Type B pancreatic cell (in vitro differentiated cells): Measurements from ENCODE around the gene XIRP2. TPM values are rescaled to one million over a fixed set of nuclear protein-coding genes. Genes with fewer than 3 reads are reported as not detected.

Source experiments
- DNase-seq: peaks from one replicate; pipeline ENCODE4 v3.0.0; 2021; ENCODE audit warnings: mixed read lengths; ENCODE audit not compliant: unreplicated experiment; ENCODE audit errors: extremely low spot score
- H3K27ac Mint-ChIP-seq: 2 replicates; pipeline ENCODE4 v1.8.0; 2021; ENCODE audit warnings: mild to moderate bottlenecking, mixed read lengths
- H3K27me3 Mint-ChIP-seq: 2 replicates; pipeline ENCODE4 v1.8.0; 2021; ENCODE audit warnings: mixed read lengths
- H3K36me3 Mint-ChIP-seq: 2 replicates; pipeline ENCODE4 v1.8.0; 2021; ENCODE audit warnings: mixed read lengths
- H3K4me1 Mint-ChIP-seq: one replicate; pipeline ENCODE4 v1.8.0; 2021; ENCODE audit warnings: mixed read lengths; ENCODE audit not compliant: unreplicated experiment
- H3K4me3 Mint-ChIP-seq: 2 replicates; pipeline ENCODE4 v1.8.0; 2021; ENCODE audit warnings: mild to moderate bottlenecking, mixed read lengths
- H3K9me3 Mint-ChIP-seq: 2 replicates; pipeline ENCODE4 v1.8.0; 2021; ENCODE audit warnings: mixed read lengths
- total RNA-seq: library from RNA; stranded (reverse); gene quantifications from 2 replicates; pipeline ENCODE4 v1.2.1, GENCODE V29; 2021; ENCODE audit warnings: low replicate concordance
- TF ChIP-seq, protein P1 (sequence below): fragments of 200-600 bp; sonication (generic); conservative IDR thresholded peaks from 2 replicates; pipeline ENCODE4 v1.5.0; 2021; ENCODE audit warnings: antibody characterized with exemption, mild to moderate bottlenecking

Gene XIRP2
- total RNA-seq, 1 donor from 2014 or later, result 0.19 TPM

DNA sequence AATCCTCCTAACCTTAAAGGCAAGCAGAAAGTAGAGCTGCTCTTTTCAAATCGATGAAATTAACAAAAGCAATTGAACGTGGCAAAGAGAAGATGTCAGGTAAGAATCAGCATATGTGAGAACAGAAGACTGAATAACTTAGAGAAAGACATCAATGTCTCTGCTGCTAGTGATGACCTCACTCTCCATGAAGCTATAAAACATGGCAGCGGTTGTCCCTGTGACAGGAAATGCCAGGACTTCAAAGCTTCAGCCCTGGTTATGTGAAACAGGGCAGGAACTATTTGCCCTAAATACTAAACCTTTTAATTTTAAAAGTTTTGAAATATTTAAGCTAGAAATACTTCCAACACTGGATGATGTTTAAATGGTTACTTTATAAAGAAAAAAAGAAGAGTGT is 383.7 kb downstream of the XIRP2 start:
- H3K27me3 Mint-ChIP-seq, result peaks cover 4% of the 10 kb centered on the region
- H3K9me3 Mint-ChIP-seq, result peaks cover 14% of the 10 kb centered on the region
- DNase-seq, result no peak
- TF ChIP-seq, protein P1, sequence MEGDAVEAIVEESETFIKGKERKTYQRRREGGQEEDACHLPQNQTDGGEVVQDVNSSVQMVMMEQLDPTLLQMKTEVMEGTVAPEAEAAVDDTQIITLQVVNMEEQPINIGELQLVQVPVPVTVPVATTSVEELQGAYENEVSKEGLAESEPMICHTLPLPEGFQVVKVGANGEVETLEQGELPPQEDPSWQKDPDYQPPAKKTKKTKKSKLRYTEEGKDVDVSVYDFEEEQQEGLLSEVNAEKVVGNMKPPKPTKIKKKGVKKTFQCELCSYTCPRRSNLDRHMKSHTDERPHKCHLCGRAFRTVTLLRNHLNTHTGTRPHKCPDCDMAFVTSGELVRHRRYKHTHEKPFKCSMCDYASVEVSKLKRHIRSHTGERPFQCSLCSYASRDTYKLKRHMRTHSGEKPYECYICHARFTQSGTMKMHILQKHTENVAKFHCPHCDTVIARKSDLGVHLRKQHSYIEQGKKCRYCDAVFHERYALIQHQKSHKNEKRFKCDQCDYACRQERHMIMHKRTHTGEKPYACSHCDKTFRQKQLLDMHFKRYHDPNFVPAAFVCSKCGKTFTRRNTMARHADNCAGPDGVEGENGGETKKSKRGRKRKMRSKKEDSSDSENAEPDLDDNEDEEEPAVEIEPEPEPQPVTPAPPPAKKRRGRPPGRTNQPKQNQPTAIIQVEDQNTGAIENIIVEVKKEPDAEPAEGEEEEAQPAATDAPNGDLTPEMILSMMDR, result no peak
- no peaks in the 10 kb centered on the region for H3K4me1 Mint-ChIP-seq
- no peak overlapping the region for H3K4me3 Mint-ChIP-seq
- H3K27ac Mint-ChIP-seq, result no peak overlapping the region
- no peaks in the 10 kb centered on the region for H3K36me3 Mint-ChIP-seq

GRCh38 chr2:167275046-167275445 is 386.8 kb downstream of the XIRP2 start:
- TF ChIP-seq, protein P1, result no peak
- DNase-seq, result no peak
- Mint-ChIP-seq H3K27me3 (peaks cover 4% of the 10 kb centered on the region), H3K4me1 (no peaks in the 10 kb centered on the region), H3K27ac (no peak overlapping the region), H3K4me3 (no peak overlapping the region), H3K9me3 (no peaks in the 10 kb centered on the region), H3K36me3 (no peaks in the 10 kb centered on the region)

DNA sequence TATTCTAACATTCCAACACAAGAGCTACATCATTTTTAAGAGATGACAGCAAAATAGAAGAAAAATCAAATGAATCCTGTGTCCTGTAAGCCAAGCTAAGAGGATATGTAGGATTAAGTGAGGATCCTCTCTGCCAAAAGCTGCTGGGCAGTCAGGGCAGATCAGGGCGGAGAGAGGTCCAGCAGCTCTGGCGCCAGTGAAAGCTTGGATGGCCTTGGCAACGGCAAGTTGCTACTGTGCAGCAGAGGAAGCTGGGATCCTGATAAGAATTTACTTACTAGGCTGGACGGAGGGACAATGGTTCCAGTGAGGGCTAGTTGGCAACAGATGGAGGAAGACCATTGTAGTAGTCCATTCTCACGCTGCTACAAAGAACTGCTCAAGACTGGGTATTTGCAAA is 391.5 kb downstream of the XIRP2 start:
- H3K27ac Mint-ChIP-seq, result no peak overlapping the region
- no peak for DNase-seq
- no peaks in the 10 kb centered on the region for H3K36me3 Mint-ChIP-seq
- TF ChIP-seq, protein P1, result no peak
- H3K4me3 Mint-ChIP-seq, result no peak overlapping the region
- H3K4me1 Mint-ChIP-seq, result no peaks in the 10 kb centered on the region
- no peaks in the 10 kb centered on the region for H3K9me3 Mint-ChIP-seq
- H3K27me3 Mint-ChIP-seq, result no peaks in the 10 kb centered on the region

DNA sequence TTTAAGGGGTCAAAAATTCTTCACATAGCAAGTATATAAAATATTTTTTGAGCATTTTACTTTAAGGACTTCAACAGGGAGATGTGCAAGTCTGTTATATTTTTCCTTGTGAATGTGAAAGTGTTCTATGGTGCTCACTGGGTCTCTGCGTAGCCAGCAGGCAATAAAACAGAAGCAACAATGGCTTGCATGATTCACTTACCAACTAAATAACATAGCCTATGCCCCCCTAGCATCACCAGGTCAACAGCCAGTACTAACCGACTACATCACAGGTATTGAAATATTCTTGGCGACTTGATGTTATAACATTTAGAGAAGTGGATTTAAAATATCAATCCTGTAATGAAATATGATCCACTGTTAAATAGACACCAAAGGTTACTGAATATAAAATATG is 398.9 kb downstream of the XIRP2 start:
- no peaks in the 10 kb centered on the region for H3K4me1 Mint-ChIP-seq
- H3K36me3 Mint-ChIP-seq, result no peaks in the 10 kb centered on the region
- no peak overlapping the region for H3K27ac Mint-ChIP-seq
- no peak for DNase-seq
- TF ChIP-seq, protein P1, result no peak
- no peaks in the 10 kb centered on the region for H3K9me3 Mint-ChIP-seq
- H3K27me3 Mint-ChIP-seq, result peaks cover 13% of the 10 kb centered on the region
- no peak overlapping the region for H3K4me3 Mint-ChIP-seq

- H3K9me3 Mint-ChIP-seq, result no peaks in the 10 kb centered on the region
- H3K36me3 Mint-ChIP-seq, result no peaks in the 10 kb centered on the region
- peaks cover 29% of the 10 kb centered on the region for H3K27me3 Mint-ChIP-seq
- H3K4me1 Mint-ChIP-seq, result peaks cover 10% of the 10 kb centered on the region
- no peak for DNase-seq
- no peak overlapping the region for H3K4me3 Mint-ChIP-seq
- H3K27ac Mint-ChIP-seq, result no peak overlapping the region
- TF ChIP-seq, protein P1, result no peak
These were observed 401.6 kb downstream of the XIRP2 start for GRCh38 chr2:167289651-167290410.
